ENCODE data around the gene EPM2A. TPM values are rescaled to one million over a fixed set of nuclear protein-coding genes. Genes with fewer than 3 reads are reported as not detected.
"Not testable (repeated sequence)": the region's sequence is repeated elsewhere in the genome, so short reads cannot be mapped to it uniquely, and the experiment has no call there.

Gene EPM2A
- total and polyA plus RNA-seq, 8 donors = 3.4 to 60.8 (median 17.2) TPM

DNA sequence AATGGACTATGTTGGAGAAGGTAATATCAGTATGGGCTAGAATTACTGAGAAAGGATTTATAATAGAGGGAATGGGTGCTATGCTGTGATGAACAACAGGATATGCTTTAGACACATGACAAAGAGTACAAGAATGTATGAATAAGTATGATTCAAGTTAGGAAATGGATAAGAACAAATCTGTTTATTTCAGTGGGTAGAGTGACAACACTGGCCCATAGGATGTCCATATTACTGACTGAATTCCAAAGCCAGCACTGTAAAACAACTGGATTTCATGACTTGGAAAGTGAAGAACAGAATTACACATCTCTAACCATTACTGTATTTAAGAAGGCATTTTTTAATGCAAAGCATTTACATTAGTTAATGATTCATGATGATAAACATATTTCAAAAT lies 35.9 kb downstream of the EPM2A start:
- Histone ChIP-seq H3K9me3 (peaks cover 0 to 4% (median 0%) of the 10 kb centered on the region in 4 donors), H3K27ac (no peak overlapping the region), H3K4me1 (no peaks in the 10 kb centered on the region), H3K27me3 (no peaks in the 10 kb centered on the region), H3K36me3 (no peaks in the 10 kb centered on the region), H3K4me3 (no peak overlapping the region)
- intact Hi-C loops (cut with DNase I; ENCODE audit: low total_unique reads) = no loop called here
- DNase-seq = no peak
- TF ChIP-seq POLR2A (IDR thresholded peaks at IDR 0.05) (no peak), POLR2AphosphoS5 (IDR thresholded peaks at IDR 0.05) (no peak), EP300 (IDR thresholded peaks at IDR 0.05) (no peak)
- TF ChIP-seq, protein P1, sequence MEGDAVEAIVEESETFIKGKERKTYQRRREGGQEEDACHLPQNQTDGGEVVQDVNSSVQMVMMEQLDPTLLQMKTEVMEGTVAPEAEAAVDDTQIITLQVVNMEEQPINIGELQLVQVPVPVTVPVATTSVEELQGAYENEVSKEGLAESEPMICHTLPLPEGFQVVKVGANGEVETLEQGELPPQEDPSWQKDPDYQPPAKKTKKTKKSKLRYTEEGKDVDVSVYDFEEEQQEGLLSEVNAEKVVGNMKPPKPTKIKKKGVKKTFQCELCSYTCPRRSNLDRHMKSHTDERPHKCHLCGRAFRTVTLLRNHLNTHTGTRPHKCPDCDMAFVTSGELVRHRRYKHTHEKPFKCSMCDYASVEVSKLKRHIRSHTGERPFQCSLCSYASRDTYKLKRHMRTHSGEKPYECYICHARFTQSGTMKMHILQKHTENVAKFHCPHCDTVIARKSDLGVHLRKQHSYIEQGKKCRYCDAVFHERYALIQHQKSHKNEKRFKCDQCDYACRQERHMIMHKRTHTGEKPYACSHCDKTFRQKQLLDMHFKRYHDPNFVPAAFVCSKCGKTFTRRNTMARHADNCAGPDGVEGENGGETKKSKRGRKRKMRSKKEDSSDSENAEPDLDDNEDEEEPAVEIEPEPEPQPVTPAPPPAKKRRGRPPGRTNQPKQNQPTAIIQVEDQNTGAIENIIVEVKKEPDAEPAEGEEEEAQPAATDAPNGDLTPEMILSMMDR (IDR thresholded peaks at IDR 0.05) = no peak

DNA sequence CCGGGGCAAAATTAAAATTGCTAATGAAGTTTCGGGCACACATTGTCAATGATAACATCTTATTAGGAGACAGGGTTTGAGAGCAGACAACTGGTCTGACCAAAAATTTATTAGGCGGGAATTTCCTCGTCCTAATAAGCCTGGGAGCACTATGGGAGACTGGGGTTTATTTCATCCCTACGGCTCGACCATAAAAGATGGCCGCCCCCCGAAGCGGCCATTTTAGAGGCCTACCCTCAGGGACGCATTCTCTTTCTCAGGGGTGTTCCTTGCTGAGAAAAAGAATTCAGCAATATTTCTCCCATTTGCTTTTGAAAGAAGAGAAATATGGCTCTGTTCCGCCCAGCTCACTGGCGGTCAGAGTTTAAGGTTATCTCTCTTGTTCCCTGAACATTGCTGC lies 37.9 kb downstream of the EPM2A start:
- H3K36me3 ChIP-seq; intact Hi-C loops (cut with DNase I; ENCODE audit: low total_unique reads); DNase-seq; H3K4me3 ChIP-seq; H3K27me3 ChIP-seq; H3K4me1 ChIP-seq; H3K27ac ChIP-seq: not testable (repeated sequence)
- WGBS, 5 donors = 90 to 100% (median 98%) methylated on average over 10 to 12 of the region's 12 CpGs
- H3K9me3 ChIP-seq = peaks cover 0 to 11% (median 2%) of the 10 kb centered on the region in 4 donors

DNA sequence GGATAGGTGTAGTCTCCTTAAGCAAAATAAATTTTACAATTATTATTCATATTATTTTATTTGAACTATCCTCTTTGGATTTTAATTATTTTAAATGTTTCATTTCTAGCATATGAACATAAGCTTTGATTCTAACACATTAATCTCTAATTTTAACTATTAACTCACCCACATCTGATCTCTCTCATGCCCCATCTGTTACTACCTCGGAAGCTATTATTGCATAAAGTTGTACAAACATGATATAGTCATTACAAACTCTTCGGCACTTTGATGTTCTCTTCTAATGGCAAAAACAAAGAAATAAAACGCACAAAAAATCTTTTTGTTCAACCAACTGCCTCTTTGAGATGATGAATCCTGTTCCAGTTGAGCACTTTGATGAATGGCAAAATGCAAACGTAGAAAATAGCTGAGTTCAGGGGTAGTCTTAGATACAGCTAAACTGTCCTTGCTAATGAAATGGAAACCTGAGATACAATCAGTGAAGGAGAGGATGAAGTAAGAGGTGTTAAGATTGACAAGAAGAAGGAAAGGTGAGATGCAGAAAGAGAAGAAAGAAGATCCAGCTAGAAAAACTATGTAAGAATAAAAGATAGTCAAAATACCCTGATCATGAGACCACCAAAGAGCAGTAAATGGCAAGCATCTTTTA lies 41.1 kb downstream of the EPM2A start:
- intact Hi-C loops (cut with DNase I; ENCODE audit: low total_unique reads) = no loop called here
- H3K27me3 ChIP-seq = no peaks in the 10 kb centered on the region
- DNase-seq = no peak
- whole genome bisulfite sequencing, 5 donors = 84 to 89% (median 88%) methylated on average over 4 of the region's 4 CpGs
- no peak overlapping the region for H3K27ac ChIP-seq
- TF ChIP-seq, protein P1 (IDR thresholded peaks at IDR 0.05) = no peak
- TF ChIP-seq POLR2A (IDR thresholded peaks at IDR 0.05) (no peak), POLR2AphosphoS5 (IDR thresholded peaks at IDR 0.05) (no peak), EP300 (IDR thresholded peaks at IDR 0.05) (no peak)
- no peak overlapping the region for H3K4me3 ChIP-seq
- no peaks in the 10 kb centered on the region for H3K4me1 ChIP-seq
- peaks cover 0 to 12% (median 3%) of the 10 kb centered on the region in 4 donors for H3K9me3 ChIP-seq
- no peaks in the 10 kb centered on the region for H3K36me3 ChIP-seq

DNA sequence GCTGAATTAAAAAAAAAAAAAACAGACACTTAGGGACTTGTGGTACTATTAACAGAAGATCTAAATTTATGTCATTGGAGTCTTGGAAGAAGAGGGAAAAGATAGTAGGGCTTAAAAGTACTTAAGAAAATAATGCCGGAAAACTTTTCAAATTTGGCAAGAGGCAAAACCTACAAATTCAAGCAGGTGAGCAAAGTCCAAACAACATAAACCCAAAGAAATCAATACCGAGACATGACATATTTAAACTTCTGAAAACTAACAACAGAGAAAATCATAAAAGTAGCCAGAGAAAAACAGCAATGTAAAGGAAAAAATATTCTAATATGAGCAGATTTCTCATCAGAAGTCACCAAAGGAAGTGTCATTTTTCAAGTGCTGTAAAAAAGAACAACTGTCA lies 44.4 kb downstream of the EPM2A start:
- 96 to 99% (median 97%) methylated on average over 2 of the region's 2 CpGs for WGBS, 5 donors
- intact Hi-C loops (cut with DNase I; ENCODE audit: low total_unique reads) = no loop called here

DNA sequence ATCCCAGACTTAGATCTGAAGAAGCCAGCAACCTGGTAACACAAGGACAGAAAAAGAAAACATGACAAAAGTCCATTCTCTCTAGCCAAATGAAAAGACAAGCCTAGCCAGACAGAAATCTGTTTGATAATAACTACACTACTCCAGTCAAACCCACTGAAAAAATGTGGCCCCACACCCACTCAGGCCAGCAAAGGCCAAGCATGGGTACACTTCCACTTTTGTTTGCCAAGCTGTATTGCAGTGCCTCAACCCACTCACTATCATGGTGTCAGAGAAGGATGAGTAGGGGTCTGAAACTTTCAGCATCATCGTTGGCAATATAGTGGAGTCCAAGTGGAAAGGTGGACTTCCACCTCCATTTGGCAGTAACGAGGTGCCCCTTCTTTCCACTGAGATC lies 45.8 kb downstream of the EPM2A start:
- H3K27me3 ChIP-seq = no peaks in the 10 kb centered on the region

More for the DNA sequence above, 44.4 kb downstream of the EPM2A start:
- Histone ChIP-seq H3K36me3 (peaks cover 0 to under 1% (median 0%) of the 10 kb centered on the region in 4 donors), H3K27ac (no peak overlapping the region), H3K4me1 (no peaks in the 10 kb centered on the region), H3K9me3 (peaks cover 0 to 8% (median 3%) of the 10 kb centered on the region in 4 donors), H3K4me3 (no peak overlapping the region), H3K27me3 (no peaks in the 10 kb centered on the region)
- DNase-seq = no peak
- TF ChIP-seq, protein P1 (IDR thresholded peaks at IDR 0.05) = no peak
- TF ChIP-seq POLR2AphosphoS5 (IDR thresholded peaks at IDR 0.05) (no peak), POLR2A (IDR thresholded peaks at IDR 0.05) (no peak), EP300 (IDR thresholded peaks at IDR 0.05) (no peak)

More for the DNA sequence above, 45.8 kb downstream of the EPM2A start:
- peaks cover 0 to 13% (median 4%) of the 10 kb centered on the region in 4 donors for H3K36me3 ChIP-seq
- H3K27ac ChIP-seq = no peak overlapping the region
- intact Hi-C loops (cut with DNase I; ENCODE audit: low total_unique reads) = no loop called here
- H3K4me3 ChIP-seq = no peak overlapping the region
- peaks cover 0 to 8% (median 3%) of the 10 kb centered on the region in 4 donors for H3K9me3 ChIP-seq
- DNase-seq = no peak
- H3K4me1 ChIP-seq = no peaks in the 10 kb centered on the region
- WGBS, 5 donors = 92 to 96% (median 95%) methylated on average over 2 of the region's 2 CpGs
- TF ChIP-seq EP300 (IDR thresholded peaks at IDR 0.05) (no peak), POLR2AphosphoS5 (IDR thresholded peaks at IDR 0.05) (no peak), POLR2A (IDR thresholded peaks at IDR 0.05) (no peak)
- TF ChIP-seq, protein P1 (IDR thresholded peaks at IDR 0.05) = no peak

All from stomach (tissue), 9 donors.